Measurements from ENCODE around the gene SPANXC.

GRCh38 chrX:141201962-141202361 lies 40.4 kb downstream of the SPANXC start:
- TF ChIP-seq, protein P1, sequence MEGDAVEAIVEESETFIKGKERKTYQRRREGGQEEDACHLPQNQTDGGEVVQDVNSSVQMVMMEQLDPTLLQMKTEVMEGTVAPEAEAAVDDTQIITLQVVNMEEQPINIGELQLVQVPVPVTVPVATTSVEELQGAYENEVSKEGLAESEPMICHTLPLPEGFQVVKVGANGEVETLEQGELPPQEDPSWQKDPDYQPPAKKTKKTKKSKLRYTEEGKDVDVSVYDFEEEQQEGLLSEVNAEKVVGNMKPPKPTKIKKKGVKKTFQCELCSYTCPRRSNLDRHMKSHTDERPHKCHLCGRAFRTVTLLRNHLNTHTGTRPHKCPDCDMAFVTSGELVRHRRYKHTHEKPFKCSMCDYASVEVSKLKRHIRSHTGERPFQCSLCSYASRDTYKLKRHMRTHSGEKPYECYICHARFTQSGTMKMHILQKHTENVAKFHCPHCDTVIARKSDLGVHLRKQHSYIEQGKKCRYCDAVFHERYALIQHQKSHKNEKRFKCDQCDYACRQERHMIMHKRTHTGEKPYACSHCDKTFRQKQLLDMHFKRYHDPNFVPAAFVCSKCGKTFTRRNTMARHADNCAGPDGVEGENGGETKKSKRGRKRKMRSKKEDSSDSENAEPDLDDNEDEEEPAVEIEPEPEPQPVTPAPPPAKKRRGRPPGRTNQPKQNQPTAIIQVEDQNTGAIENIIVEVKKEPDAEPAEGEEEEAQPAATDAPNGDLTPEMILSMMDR (CRISPR knock-in tag; IDR thresholded peaks at IDR 0.05) = no peak
- TF ChIP-seq SRSF9 (IDR thresholded peaks at IDR 0.05; ENCODE audit: borderline replicate concordance, insufficient read depth, low read depth, low read length, poor library complexity, severe bottlenecking) = no peak
- TF ChIP-seq MIER3 (CRISPR knock-in tag; IDR thresholded peaks at IDR 0.05; ENCODE audit: borderline replicate concordance) = no peak
- no peak for TF ChIP-seq ARNT (IDR thresholded peaks at IDR 0.05)
- TF ChIP-seq, protein P2, sequence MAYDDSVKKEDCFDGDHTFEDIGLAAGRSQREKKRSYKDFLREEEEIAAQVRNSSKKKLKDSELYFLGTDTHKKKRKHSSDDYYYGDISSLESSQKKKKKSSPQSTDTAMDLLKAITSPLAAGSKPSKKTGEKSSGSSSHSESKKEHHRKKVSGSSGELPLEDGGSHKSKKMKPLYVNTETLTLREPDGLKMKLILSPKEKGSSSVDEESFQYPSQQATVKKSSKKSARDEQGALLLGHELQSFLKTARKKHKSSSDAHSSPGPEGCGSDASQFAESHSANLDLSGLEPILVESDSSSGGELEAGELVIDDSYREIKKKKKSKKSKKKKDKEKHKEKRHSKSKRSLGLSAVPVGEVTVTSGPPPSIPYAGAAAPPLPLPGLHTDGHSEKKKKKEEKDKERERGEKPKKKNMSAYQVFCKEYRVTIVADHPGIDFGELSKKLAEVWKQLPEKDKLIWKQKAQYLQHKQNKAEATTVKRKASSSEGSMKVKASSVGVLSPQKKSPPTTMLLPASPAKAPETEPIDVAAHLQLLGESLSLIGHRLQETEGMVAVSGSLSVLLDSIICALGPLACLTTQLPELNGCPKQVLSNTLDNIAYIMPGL (CRISPR knock-in tag; IDR thresholded peaks at IDR 0.05; ENCODE audit: borderline replicate concordance in 1 of 2, low read depth in 1 of 2) = no peak
- no peak for TF ChIP-seq TAF15 (IDR thresholded peaks at IDR 0.05; ENCODE audit: low read depth, low read length, poor library complexity, severe bottlenecking)
- no peak for TF ChIP-seq MAFF (IDR thresholded peaks at IDR 0.05; ENCODE audit: low read depth, low read length)
- TF ChIP-seq MXI1 (IDR thresholded peaks at IDR 0.05; ENCODE audit: borderline replicate concordance, low read depth, low read length) = no peak
- no peak for TF ChIP-seq REST (IDR thresholded peaks at IDR 0.05; ENCODE audit: borderline replicate concordance in 1 of 2, low read depth in 1 of 2, low read length in 2 of 2)
- TF ChIP-seq POLR2AphosphoS5 (IDR thresholded peaks at IDR 0.05; ENCODE audit: low read depth, low read length) = no peak
- no peak for TF ChIP-seq ZNF12 (CRISPR knock-in tag; IDR thresholded peaks at IDR 0.05)
- no peak for TF ChIP-seq ZBTB26 (CRISPR knock-in tag; IDR thresholded peaks at IDR 0.05; ENCODE audit: borderline replicate concordance)
- TF ChIP-seq POLR2A (IDR thresholded peaks at IDR 0.05; ENCODE audit: insufficient read depth in 1 of 2, low read depth in 2 of 2, low read length in 2 of 2) = no peak
- no peak for TF ChIP-seq YEATS2 (CRISPR knock-in tag; IDR thresholded peaks at IDR 0.05; ENCODE audit: borderline replicate concordance)
